Panc1 (cell line): ENCODE results near the gene POLD1. TPM values are rescaled to one million over a fixed set of nuclear protein-coding genes. Genes with fewer than 3 reads are reported as not detected.
A peak's percentile ranks its signal among the peaks of the same experiment; 100 is the strongest.
"Not testable (repeated sequence)": the region's sequence is repeated elsewhere in the genome, so short reads cannot be mapped to it uniquely, and the experiment has no call there.

ENCODE experiments used
- ATAC-seq: fragments of 200-7000 bp; cut with Tn5 transposase; 2 replicates; pipeline ENCODE4 v1.9.1; 2020; ENCODE audit warnings: mild to moderate bottlenecking, moderate library complexity
- BruUV-seq: library from RNA; stranded (reverse); fragments of 400-500 nt; replicated peaks from 2 replicates; lab custom pipeline; 2021; lab: Mats Ljungman, UMichigan
- CTCF ChIA-PET: fragments of 300-600 bp; sonication (Branson Sonifier 250); formaldehyde crosslinking; loops from one replicate; lab custom pipeline; 2022; ENCODE audit warnings: antibody characterized with exemption; lab: Charles Lee
- POLR2A ChIA-PET: fragments of 300-600 bp; sonication (Branson Sonifier 250); formaldehyde crosslinking; loops from one replicate; lab custom pipeline; 2022; ENCODE audit warnings: antibody characterized with exemption; lab: Charles Lee
- DNase-seq: peaks from one replicate; pipeline ENCODE4 v3.0.0-alpha.2; 2010; ENCODE audit warnings: low read depth, low spot score
- H3K27ac ChIP-seq: 2 replicates; pipeline ENCODE4 v1.5.1; 2011; ENCODE audit warnings: mild to moderate bottlenecking, low read length, inconsistent platforms
- H3K27me3 ChIP-seq: fragments of 200-500 bp; sonication (Bioruptor generic); 2 replicates; pipeline ENCODE4 v1.6.0; 2014; ENCODE audit warnings: low read length, inconsistent platforms; ENCODE audit not compliant: control insufficient read depth, insufficient read depth
- H3K36me3 ChIP-seq: fragments of 200-500 bp; sonication (Bioruptor generic); 2 replicates; pipeline ENCODE4 v1.5.1; 2014; ENCODE audit warnings: inconsistent platforms, mild to moderate bottlenecking, low read length, moderate library complexity; ENCODE audit not compliant: control insufficient read depth, insufficient read depth
- H3K4me1 ChIP-seq: 2 replicates; pipeline ENCODE4 v1.5.1; 2011; ENCODE audit warnings: inconsistent platforms, mild to moderate bottlenecking, low read length, moderate library complexity; ENCODE audit not compliant: control insufficient read depth, insufficient read depth
- H3K4me3 ChIP-seq, 2 experiments: 2 replicates each; pipeline ENCODE4 v1.5.1; 2011 to 2012; ENCODE audit warnings: low read depth in 2 of 2, low read length in 2 of 2, mild to moderate bottlenecking in 2 of 2, inconsistent platforms in 1 of 2, moderate library complexity in 1 of 2
- H3K9me3 ChIP-seq: fragments of 200-500 bp; sonication (Bioruptor generic); 2 replicates; pipeline ENCODE4 v1.5.1; 2014; ENCODE audit warnings: low read depth, mild to moderate bottlenecking, inconsistent platforms, low read length, moderate library complexity; ENCODE audit not compliant: control insufficient read depth, insufficient read depth
- CTCF ChIP-seq: fragments of 450-650 bp; IDR thresholded peaks from 2 replicates; pipeline ENCODE4 v1.5.1; 2017; ENCODE audit warnings: mild to moderate bottlenecking
- POLR2AphosphoS5 ChIP-seq: IDR thresholded peaks from 2 replicates; pipeline ENCODE4 v1.6.1; 2012; ENCODE audit warnings: mild to moderate bottlenecking, low read depth, low read length, moderate library complexity
- REST ChIP-seq, 2 experiments: IDR thresholded peaks; 2 replicates each; pipeline ENCODE4 v1.6.1; 2011 to 2012; ENCODE audit warnings: low read depth in 2 of 2, control low read depth in 1 of 2, low read length in 1 of 2, mild to moderate bottlenecking in 1 of 2, moderate library complexity in 1 of 2; ENCODE audit not compliant: insufficient read depth in 1 of 2
- SIN3A ChIP-seq: IDR thresholded peaks from 2 replicates; pipeline ENCODE4 v1.6.1; 2012; ENCODE audit warnings: low read depth, mild to moderate bottlenecking, low read length, moderate library complexity, borderline replicate concordance; ENCODE audit not compliant: insufficient read depth
- TCF7L2 ChIP-seq: IDR thresholded peaks from 2 replicates; pipeline ENCODE4 v1.6.1; 2011; ENCODE audit warnings: mild to moderate bottlenecking, low read depth, low read length, inconsistent platforms
- in situ Hi-C: cut with HindIII; loops from 2 replicates; pipeline ENCODE4 v1.10.0; 2016; ENCODE audit warnings: low sequenced_read_pairs, low pct_unique_long_range_greater_than_20kb
- intact Hi-C: fragments of 100-400 bp; cut with micrococcal nuclease; formaldehyde crosslinking; loops from one replicate; pipeline ENCODE4 v1.10.0; 2022; ENCODE audit not compliant: unreplicated experiment
- total RNA-seq: library from RNA; stranded (reverse); gene quantifications from one replicate; pipeline ENCODE4 v1.2.1, GENCODE V29; 2021; ENCODE audit not compliant: unreplicated experiment

POLD1 gene
- total RNA-seq, 1 experiment from 2014 or later = 71.7 TPM

- ChIA-PET CTCF (no interaction called here), POLR2A (no interaction called here)
- H3K9me3 ChIP-seq = no peaks in the 10 kb centered on the region
- no peaks in the 10 kb centered on the region for H3K27me3 ChIP-seq
- BruUV-seq = no TSS peak
- H3K27ac ChIP-seq = no peak overlapping the region
- intact Hi-C loops = no loop called here
- DNase-seq (no peak), ATAC-seq (no peak)
- H3K36me3 ChIP-seq = no peaks in the 10 kb centered on the region
- no peak overlapping the region for H3K4me3 ChIP-seq
- no peaks in the 10 kb centered on the region for H3K4me1 ChIP-seq
- in situ Hi-C loops = no loop called here
- TF ChIP-seq SIN3A = no peak
- TF ChIP-seq REST (IDR thresholded peaks at IDR 0.05; ENCODE audit: insufficient read depth in 1 of 2, low read depth in 2 of 2, low read length in 1 of 2) = no peak
- TF ChIP-seq TCF7L2 = no peak
- no peak for TF ChIP-seq POLR2AphosphoS5
- no peak for TF ChIP-seq CTCF
Observed at GRCh38 chr19:50352242-50352641, 31.9 kb upstream of the POLD1 start.

GRCh38 chr19:50353487-50353880 lies 30.7 kb upstream of the POLD1 start:
- H3K27me3 ChIP-seq, H3K4me3 ChIP-seq, ATAC-seq, H3K4me1 ChIP-seq, BruUV-seq, H3K9me3 ChIP-seq, H3K36me3 ChIP-seq, H3K27ac ChIP-seq, POLR2A ChIA-PET, intact Hi-C loops, DNase-seq, in situ Hi-C loops: not testable (repeated sequence)
- CTCF ChIA-PET = interaction anchor here (0.7 kb wide), 1 partner anchor 360 kb away, joined by 5 read pairs; no protein-coding TSS in a partner anchor

GRCh38 chr19:50356691-50357177 lies 27.4 kb upstream of the POLD1 start:
- ChIA-PET POLR2A (no interaction called here), CTCF (interaction anchor here (0.7 to 1.2 kb wide), 4 partner anchors 27 to 177 kb away, joined by 3 to 7 read pairs (median 5); partner anchors contain the start of gene POLD1)
- H3K36me3 ChIP-seq = no peaks in the 10 kb centered on the region
- no peaks in the 10 kb centered on the region for H3K4me1 ChIP-seq
- peak overlapping the region; percentile 52 to 78; a peak in 3 of 4 replicates for H3K4me3 ChIP-seq
- TF ChIP-seq SIN3A (no peak), POLR2AphosphoS5 (no peak), REST (IDR thresholded peaks at IDR 0.05; ENCODE audit: insufficient read depth in 1 of 2, low read depth in 2 of 2, low read length in 1 of 2) (no peak), CTCF (no peak)
- no peak overlapping the region for H3K27ac ChIP-seq
- H3K27me3 ChIP-seq = no peaks in the 10 kb centered on the region
- BruUV-seq = no TSS peak
- no peaks in the 10 kb centered on the region for H3K9me3 ChIP-seq
- no peak for DNase-seq
- in situ Hi-C loops (no loop called here), intact Hi-C loops (no loop called here)
- ATAC-seq = no peak
